ENCODE measurements around the gene ETV1.

DNA sequence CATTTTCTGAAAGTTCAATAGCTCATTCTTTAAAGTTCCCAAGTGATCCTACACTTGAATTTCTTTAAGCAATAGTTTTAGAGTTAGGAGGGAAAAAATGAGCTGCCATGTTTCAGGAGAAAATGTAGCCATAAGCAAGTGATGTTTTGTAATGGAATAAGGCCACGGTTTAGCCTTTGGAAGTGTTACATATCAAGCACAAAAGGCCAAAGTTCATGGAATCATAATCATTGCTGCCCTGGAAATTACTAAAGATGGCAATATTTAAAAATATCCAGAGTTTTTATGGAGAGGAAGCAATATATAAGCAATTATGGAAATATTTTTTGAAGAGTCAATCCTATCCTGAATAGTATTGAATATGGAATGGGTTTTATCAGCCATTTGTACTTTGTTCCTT is 68.4 kb downstream of the ETV1 start:
- TF ChIP-seq POLR2AphosphoS5 (IDR thresholded peaks at IDR 0.05): no peak
- TF ChIP-seq, protein P1, sequence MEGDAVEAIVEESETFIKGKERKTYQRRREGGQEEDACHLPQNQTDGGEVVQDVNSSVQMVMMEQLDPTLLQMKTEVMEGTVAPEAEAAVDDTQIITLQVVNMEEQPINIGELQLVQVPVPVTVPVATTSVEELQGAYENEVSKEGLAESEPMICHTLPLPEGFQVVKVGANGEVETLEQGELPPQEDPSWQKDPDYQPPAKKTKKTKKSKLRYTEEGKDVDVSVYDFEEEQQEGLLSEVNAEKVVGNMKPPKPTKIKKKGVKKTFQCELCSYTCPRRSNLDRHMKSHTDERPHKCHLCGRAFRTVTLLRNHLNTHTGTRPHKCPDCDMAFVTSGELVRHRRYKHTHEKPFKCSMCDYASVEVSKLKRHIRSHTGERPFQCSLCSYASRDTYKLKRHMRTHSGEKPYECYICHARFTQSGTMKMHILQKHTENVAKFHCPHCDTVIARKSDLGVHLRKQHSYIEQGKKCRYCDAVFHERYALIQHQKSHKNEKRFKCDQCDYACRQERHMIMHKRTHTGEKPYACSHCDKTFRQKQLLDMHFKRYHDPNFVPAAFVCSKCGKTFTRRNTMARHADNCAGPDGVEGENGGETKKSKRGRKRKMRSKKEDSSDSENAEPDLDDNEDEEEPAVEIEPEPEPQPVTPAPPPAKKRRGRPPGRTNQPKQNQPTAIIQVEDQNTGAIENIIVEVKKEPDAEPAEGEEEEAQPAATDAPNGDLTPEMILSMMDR (IDR thresholded peaks at IDR 0.05): no peak

Data from breast epithelium (tissue), 3 donors.